ENCODE results near the gene BMERB1.
"Not testable (repeated sequence)": the region's sequence is repeated elsewhere in the genome, so short reads cannot be mapped to it uniquely, and the experiment has no call there.

Gene BMERB1

GRCh38 chr16:15526731-15527130 lies 92.3 kb downstream of the BMERB1 start:
- no peak for DNase-seq

- no peak for DNase-seq
Observed at GRCh38 chr16:15529673-15530072, 95.3 kb downstream of the BMERB1 start.

GRCh38 chr16:15530085-15530484 lies 95.7 kb downstream of the BMERB1 start:
- no peak for DNase-seq

GRCh38 chr16:15532825-15533224 lies 98.4 kb downstream of the BMERB1 start:
- DNase-seq, result no peak

- DNase-seq, result no peak
Observed at GRCh38 chr16:15533386-15533785, 99.0 kb downstream of the BMERB1 start.

GRCh38 chr16:15535772-15536171 lies 101.4 kb downstream of the BMERB1 start:
- no peak for DNase-seq

GRCh38 chr16:15536843-15537242 lies 102.5 kb downstream of the BMERB1 start:
- no peak for DNase-seq

- no peak for DNase-seq
Observed at GRCh38 chr16:15538507-15538906, 104.1 kb downstream of the BMERB1 start.

- no peak for DNase-seq
Observed at GRCh38 chr16:15539197-15539596, 104.8 kb downstream of the BMERB1 start.

GRCh38 chr16:15542261-15542660 lies 107.9 kb downstream of the BMERB1 start:
- DNase-seq, result no peak

- no peak for DNase-seq
Observed at GRCh38 chr16:15542734-15543347, 108.5 kb downstream of the BMERB1 start.

GRCh38 chr16:15544405-15544804 lies 110.0 kb downstream of the BMERB1 start:
- DNase-seq, result no peak

- DNase-seq, result no peak
Observed at GRCh38 chr16:15545544-15545943, 111.2 kb downstream of the BMERB1 start.

GRCh38 chr16:15547072-15547767 lies 112.8 kb downstream of the BMERB1 start:
- not testable (repeated sequence) for DNase-seq

GRCh38 chr16:15547768-15548096 lies 113.3 kb downstream of the BMERB1 start:
- DNase-seq, result no peak

- no peak for DNase-seq
Observed at GRCh38 chr16:15548482-15548891, 114.1 kb downstream of the BMERB1 start.

GRCh38 chr16:15552507-15552906 lies 118.1 kb downstream of the BMERB1 start:
- no peak for DNase-seq

- no peak for DNase-seq
Observed at GRCh38 chr16:15553313-15554088, 119.1 kb downstream of the BMERB1 start.

GRCh38 chr16:15556130-15556529 lies 121.7 kb downstream of the BMERB1 start:
- DNase-seq, result no peak

GRCh38 chr16:15557258-15557657 lies 122.9 kb downstream of the BMERB1 start:
- DNase-seq, result no peak

GRCh38 chr16:15559176-15559575 lies 124.8 kb downstream of the BMERB1 start:
- no peak for DNase-seq

GRCh38 chr16:15564604-15565339 lies 130.4 kb downstream of the BMERB1 start:
- no peak for DNase-seq

- no peak for DNase-seq
Observed at GRCh38 chr16:15566095-15566494, 131.7 kb downstream of the BMERB1 start.
